ENCODE measurements around the gene ERICH3. TPM values are rescaled to one million over a fixed set of nuclear protein-coding genes. Genes with fewer than 3 reads are reported as not detected.
"Not testable (repeated sequence)": the region's sequence is repeated elsewhere in the genome, so short reads cannot be mapped to it uniquely, and the experiment has no call there.

The ERICH3 gene
- total RNA-seq, 1 donor from 2014 or later: 0.11 TPM

GRCh38 chr1:74681001-74681400, 7.4 kb upstream of the ERICH3 start:
- intact Hi-C loops (cut with DNase I): no loop called here

GRCh38 chr1:74679811-74680210, 6.2 kb upstream of the ERICH3 start:
- intact Hi-C loops (cut with DNase I): no loop called here
- DNase-seq (ENCODE audit: low spot score): no peak

More at GRCh38 chr1:74681001-74681400, 7.4 kb upstream of the ERICH3 start:
- DNase-seq (ENCODE audit: low spot score): no peak

- intact Hi-C loops (cut with DNase I): no loop called here
- DNase-seq (ENCODE audit: low spot score): no peak
These were observed 4.3 kb upstream of the ERICH3 start for GRCh38 chr1:74677926-74678325.

- DNase-seq (ENCODE audit: low spot score): no peak
These were observed 871 bp upstream of the ERICH3 start for GRCh38 chr1:74674278-74675048.

GRCh38 chr1:74670866-74671265, 2.7 kb downstream of the ERICH3 start:
- intact Hi-C loops (cut with DNase I); DNase-seq (ENCODE audit: low spot score): not testable (repeated sequence)

More at GRCh38 chr1:74674278-74675048, 871 bp upstream of the ERICH3 start:
- intact Hi-C loops (cut with DNase I): no loop called here

GRCh38 chr1:74654708-74655107, 18.9 kb downstream of the ERICH3 start:
- DNase-seq (ENCODE audit: low spot score): no peak
- intact Hi-C loops (cut with DNase I): no loop called here

- DNase-seq (ENCODE audit: low spot score): no peak
- intact Hi-C loops (cut with DNase I): no loop called here
These were observed 20.9 kb downstream of the ERICH3 start for GRCh38 chr1:74652711-74653139.

- intact Hi-C loops (cut with DNase I): no loop called here
- no peak for DNase-seq (ENCODE audit: low spot score)
These were observed 23.0 kb downstream of the ERICH3 start for GRCh38 chr1:74650561-74650960.

- no peak for DNase-seq (ENCODE audit: low spot score)
- intact Hi-C loops (cut with DNase I): no loop called here
These were observed 31.7 kb downstream of the ERICH3 start for GRCh38 chr1:74641876-74642275.

GRCh38 chr1:74641161-74641560, 32.4 kb downstream of the ERICH3 start:
- intact Hi-C loops (cut with DNase I): no loop called here
- no peak for DNase-seq (ENCODE audit: low spot score)

GRCh38 chr1:74637296-74637695, 36.3 kb downstream of the ERICH3 start:
- intact Hi-C loops (cut with DNase I): no loop called here
- no peak for DNase-seq (ENCODE audit: low spot score)

- DNase-seq (ENCODE audit: low spot score): no peak
- intact Hi-C loops (cut with DNase I): no loop called here
These were observed 44.3 kb downstream of the ERICH3 start for GRCh38 chr1:74629283-74629682.

GRCh38 chr1:74623716-74624115, 49.9 kb downstream of the ERICH3 start:
- intact Hi-C loops (cut with DNase I): no loop called here
- no peak for DNase-seq (ENCODE audit: low spot score)

- intact Hi-C loops (cut with DNase I): no loop called here
- DNase-seq (ENCODE audit: low spot score): no peak
These were observed 53.4 kb downstream of the ERICH3 start for GRCh38 chr1:74620242-74620641.

- intact Hi-C loops (cut with DNase I): no loop called here
- DNase-seq (ENCODE audit: low spot score): no peak
These were observed 54.6 kb downstream of the ERICH3 start for GRCh38 chr1:74618974-74619373.

GRCh38 chr1:74613894-74614293, 59.7 kb downstream of the ERICH3 start:
- intact Hi-C loops (cut with DNase I): no loop called here

GRCh38 chr1:74611887-74612286, 61.7 kb downstream of the ERICH3 start:
- DNase-seq (ENCODE audit: low spot score): no peak
- intact Hi-C loops (cut with DNase I): no loop called here

More at GRCh38 chr1:74613894-74614293, 59.7 kb downstream of the ERICH3 start:
- DNase-seq (ENCODE audit: low spot score): no peak

- intact Hi-C loops (cut with DNase I): no loop called here
- no peak for DNase-seq (ENCODE audit: low spot score)
These were observed 62.6 kb downstream of the ERICH3 start for GRCh38 chr1:74610961-74611360.

- no peak for DNase-seq (ENCODE audit: low spot score)
- intact Hi-C loops (cut with DNase I): no loop called here
These were observed 63.7 kb downstream of the ERICH3 start for GRCh38 chr1:74609810-74610371.

GRCh38 chr1:74596717-74597116, 76.9 kb downstream of the ERICH3 start:
- intact Hi-C loops (cut with DNase I): no loop called here
- DNase-seq (ENCODE audit: low spot score): no peak

All from cardiac septum (tissue), 1 donor.